Stimulated activated CD8-positive, alpha-beta memory T cell treated with anti-CD3 and anti-CD28 coated beads, Interleukin-4, amount 100 ng/mL, for 1 hour (primary cell): ENCODE data around the gene STRN3.
"Not testable (repeated sequence)": the region's sequence is repeated elsewhere in the genome, so short reads cannot be mapped to it uniquely, and the experiment has no call there.

Experiments used
- DNase-seq, 2 donors: peaks; one replicate each; pipeline ENCODE4 v3.0.0-alpha.2; 2020; ENCODE audit warnings: low read depth in 2 of 2, low spot score in 1 of 2

Gene STRN3

DNA sequence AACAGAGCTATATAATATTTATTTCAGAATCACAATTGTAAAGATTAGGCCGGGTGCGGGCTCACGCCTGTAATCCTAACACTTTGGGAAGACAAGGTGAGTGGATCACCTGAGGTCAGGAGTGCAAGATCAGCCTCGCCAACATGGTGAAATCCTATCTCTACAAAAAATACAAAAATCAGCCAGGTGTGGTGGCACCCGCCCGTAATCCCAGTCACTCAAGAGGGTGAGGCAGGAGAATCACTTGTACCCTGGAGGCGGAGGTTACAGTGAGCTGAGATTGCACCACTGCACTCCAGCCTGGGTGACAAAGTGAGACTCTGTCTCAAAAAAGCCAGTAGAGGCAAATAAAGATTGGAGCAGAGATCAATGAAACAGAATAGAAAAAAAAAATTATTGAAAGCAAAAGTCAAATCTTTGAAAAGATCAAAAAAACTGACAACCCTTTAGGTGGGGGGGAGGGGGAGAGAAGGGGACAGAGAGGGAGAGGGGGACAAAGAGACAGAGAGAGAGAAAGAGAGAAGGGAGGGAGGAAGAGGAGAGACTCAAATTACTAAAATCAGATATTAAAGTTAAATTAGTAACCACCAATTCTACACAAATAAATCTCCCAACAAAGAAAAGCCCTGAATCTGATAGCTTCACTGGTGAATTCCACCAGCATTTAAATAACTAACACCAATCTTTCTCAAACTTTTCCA is 53.1 kb downstream of the STRN3 start:
- no peak for DNase-seq

GRCh38 chr14:30972036-30972732 is 54.0 kb downstream of the STRN3 start:
- DNase-seq, result not testable (repeated sequence)

DNA sequence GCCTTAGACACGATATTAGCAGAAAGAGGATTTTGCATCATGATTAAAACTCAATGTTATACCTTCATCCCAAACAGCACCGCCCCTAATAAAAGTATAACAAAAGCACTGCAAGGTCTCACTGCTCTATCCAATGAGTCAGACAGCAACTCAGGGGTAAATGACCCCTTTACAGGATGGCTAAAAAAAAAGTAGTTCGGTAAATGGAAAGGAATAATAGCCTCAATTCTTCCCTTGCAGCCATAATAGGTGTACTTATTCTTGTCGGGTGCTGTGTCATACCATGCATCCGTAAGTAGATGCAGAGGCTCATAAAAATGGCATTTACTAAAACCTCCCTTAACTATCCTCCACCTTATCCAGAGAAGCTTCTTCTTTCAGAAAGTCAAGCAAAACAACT is 54.6 kb downstream of the STRN3 start:
- DNase-seq, result no peak

- not testable (repeated sequence) for DNase-seq
These were observed 56.4 kb downstream of the STRN3 start for GRCh38 chr14:30969796-30970195.

- not testable (repeated sequence) for DNase-seq
These were observed 58.6 kb downstream of the STRN3 start for GRCh38 chr14:30967364-30968098.

DNA sequence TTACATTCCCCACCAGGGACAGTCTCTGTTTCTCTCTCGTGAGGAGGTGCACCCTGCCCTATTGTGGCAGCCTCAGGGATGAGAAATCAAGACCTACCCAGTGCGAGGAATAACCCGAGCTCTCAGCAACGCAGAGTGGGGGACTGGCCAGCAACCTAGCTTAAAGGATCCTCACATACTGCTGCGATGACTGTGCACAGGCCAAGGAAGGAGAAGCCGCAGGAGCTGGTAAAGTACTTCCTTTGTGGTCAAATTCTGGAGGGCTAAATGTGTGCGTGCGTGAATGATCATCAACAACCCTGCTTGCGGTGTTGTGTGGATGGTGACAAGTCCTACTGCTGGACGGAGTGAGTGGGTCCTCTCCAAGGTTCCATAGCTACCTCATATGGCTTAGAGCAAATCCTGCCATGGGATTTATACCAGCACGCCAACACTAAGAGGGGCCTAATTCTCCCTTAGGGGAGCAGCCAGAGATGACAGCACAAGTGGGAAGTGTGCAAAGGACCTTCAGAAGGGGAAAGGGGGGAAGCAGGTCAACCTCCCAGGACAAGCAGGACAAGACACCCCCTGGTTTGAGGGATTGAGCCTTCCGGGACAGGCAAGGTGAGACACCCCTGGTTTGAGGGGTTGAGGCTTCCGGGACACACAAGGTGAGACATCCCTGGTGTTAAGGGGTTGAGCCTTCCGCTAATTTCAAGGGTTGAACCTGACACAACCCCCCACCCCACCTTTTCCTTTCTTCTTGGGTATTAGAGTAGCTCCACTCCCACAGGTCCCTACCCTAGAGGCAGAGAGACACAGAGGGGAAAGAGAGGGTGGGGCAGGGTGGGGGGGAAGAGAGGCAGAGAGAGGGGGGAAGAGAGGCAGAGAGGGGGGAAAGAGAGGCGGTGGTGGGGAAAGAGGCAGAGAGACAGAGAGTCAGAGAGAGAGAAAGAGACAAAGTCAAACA is 59.5 kb downstream of the STRN3 start:
- DNase-seq, result no peak

- not testable (repeated sequence) for DNase-seq
These were observed 60.3 kb downstream of the STRN3 start for GRCh38 chr14:30965861-30966260.

GRCh38 chr14:30962537-30962936 is 63.6 kb downstream of the STRN3 start:
- DNase-seq, result not testable (repeated sequence)

- DNase-seq, result no peak
These were observed 64.8 kb downstream of the STRN3 start for GRCh38 chr14:30961330-30961729.

DNA sequence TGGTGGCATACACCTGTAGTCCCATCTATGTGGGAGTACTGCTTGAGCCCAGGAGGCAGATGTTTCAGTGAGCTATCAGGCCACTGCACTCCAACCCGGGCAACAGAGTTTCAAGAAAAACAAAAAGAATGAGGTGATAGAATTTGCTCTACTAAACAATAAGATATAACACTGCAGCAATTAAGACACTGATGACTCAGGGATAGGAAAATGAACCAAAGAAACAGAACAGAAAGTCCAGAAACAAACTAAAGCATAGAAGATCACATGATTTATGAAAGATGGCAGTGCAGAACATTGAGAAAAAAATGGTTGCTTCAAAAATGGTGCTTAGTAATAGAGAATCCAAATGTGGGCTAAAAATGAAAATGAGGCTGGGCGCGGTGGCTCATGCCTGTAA is 66.0 kb downstream of the STRN3 start:
- no peak for DNase-seq

DNA sequence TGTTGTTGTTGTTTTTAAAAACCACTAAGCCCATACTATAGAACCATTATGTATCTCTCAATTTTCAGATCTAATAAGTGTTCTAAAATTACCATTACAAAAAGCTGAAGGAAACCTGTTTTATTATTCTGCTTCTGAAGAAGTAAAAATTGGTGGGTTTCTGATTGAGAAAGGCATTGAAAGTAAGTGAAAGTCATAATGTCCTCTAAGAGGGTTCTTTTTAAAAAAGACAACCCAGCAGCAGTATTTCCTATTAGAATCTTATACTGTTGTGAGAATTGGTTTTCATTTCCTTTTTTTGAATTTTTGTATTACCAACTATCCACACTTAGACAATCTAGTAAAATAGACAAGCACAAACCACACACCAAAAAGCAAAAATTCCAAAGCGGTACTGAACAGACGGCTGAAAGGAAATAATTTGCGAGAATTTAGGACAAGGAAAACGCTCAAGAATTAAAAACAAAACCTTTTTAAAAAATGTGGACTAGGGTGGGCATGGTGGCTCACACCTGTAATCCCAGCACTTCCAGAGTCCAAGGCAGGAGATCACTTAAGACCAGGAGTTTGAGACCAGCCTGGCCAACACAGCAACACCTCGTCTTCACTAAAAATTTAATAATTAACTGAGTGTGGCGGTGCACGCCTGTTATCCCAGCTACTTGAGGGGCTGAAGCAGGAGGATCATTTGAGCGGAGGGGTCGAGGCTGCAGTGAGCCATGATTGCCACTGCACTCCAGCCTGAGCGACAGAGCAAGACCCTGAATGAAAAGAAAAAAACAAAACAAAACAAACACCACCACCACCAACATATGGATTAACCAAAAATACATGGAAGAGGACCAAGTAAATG is 67.4 kb downstream of the STRN3 start:
- no peak for DNase-seq

DNA sequence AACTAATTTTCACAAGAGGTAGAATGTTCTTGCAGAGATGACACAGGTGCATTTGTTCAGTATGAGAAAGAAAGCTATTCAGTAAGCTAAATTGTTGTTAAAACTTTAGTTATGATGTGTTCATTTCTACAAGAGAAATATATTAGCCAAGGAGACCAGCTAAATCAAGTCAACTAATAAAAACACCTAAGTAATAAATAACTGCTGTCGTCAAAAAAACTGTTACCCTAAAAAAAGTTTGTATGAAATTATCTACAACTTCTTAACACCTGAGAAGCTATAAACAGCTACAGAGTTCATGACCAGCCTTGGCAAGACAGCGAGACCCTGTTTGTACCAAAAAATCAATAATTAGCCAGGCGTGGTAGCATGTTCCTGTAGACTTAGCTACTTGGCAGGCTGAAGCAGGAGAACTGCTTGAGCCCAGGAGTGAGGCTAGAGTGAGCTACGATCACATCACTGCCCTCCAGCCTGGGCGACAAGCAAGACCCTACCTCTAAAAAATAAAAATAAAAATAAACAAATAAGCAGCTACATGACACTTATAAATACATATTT is 68.3 kb downstream of the STRN3 start:
- DNase-seq, result no peak

GRCh38 chr14:30949651-30950050 is 76.5 kb downstream of the STRN3 start:
- no peak for DNase-seq

GRCh38 chr14:30943694-30944093 is 82.5 kb downstream of the STRN3 start:
- no peak for DNase-seq

GRCh38 chr14:30940886-30941285 is 85.3 kb downstream of the STRN3 start:
- no peak for DNase-seq

DNA sequence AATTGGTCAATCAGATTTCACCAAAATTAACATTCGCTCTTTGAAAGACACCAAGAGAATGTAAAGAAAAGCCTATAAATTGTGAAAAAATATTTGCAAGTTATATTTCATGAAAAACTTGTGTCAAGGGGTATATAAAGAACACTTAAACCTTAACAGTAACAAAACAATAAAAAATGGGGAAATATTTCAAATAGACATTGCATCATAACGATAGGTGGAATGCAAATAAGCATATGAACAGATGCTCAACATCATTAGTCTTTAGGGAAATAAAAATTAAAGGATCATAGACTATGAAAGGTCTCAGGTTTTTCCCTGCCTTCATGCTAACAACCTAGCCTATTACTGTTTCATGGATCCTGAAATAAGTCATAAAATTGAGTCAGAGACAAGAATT is 87.6 kb downstream of the STRN3 start:
- no peak for DNase-seq

DNA sequence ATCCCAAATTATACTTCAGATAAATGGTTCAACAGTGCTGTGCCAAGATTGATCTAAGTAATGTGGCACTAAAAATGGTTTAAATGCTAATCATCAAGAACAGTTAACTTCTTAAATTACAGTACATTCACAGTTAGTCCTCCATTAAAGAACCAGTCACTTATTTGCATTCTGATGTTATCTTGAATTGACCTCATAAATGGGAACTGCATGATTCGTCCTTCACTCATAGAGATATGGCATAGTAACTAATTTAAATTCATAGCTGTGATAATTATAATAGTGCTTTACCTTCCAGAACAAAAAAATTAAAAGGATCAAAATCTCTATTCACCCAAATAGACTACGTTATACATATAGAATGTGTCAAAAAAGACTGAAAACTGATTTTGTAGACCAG is 90.7 kb downstream of the STRN3 start:
- no peak for DNase-seq

DNA sequence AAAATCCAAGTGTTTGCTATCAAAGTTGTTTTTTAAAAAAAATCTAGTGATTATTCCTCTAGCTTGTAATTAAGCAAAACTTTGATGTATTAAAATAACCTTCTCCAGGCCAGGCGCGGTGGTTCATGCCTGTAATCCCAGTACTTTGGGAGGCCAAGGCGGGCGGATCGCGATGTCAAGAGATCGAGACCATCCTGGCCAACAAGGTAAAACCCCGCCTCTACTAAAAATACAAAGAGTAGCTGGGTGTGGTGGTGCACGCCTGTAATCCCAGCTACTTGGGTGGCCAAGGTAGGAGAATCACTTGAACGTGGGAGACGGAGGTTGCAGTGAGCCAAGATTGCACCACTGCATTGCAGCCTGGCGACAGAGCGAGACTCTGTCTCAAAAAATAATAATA is 92.2 kb downstream of the STRN3 start:
- DNase-seq, result not testable (repeated sequence)

- no peak for DNase-seq
These were observed 97.7 kb downstream of the STRN3 start for GRCh38 chr14:30928462-30928861.

GRCh38 chr14:30925254-30925653 is 100.9 kb downstream of the STRN3 start:
- no peak for DNase-seq
